ENCODE data around the gene RUSC1.

The RUSC1 gene

GRCh38 chr1:155379180-155379579, 58.5 kb downstream of the RUSC1 start:
- DNase-seq (ENCODE audit: low spot score): no peak
- H2BK15ac ChIP-seq (ENCODE audit: low read length): no peak overlapping the region
- H4K8ac ChIP-seq (ENCODE audit: low read depth, low read length): no peak overlapping the region
- no peak overlapping the region for H3K4me2 ChIP-seq (ENCODE audit: insufficient read depth, low read length, poor library complexity, severe bottlenecking)
- no peak overlapping the region for H3K14ac ChIP-seq (ENCODE audit: low read length)
- H3K27me3 ChIP-seq (ENCODE audit: control insufficient read depth in 3 of 3, insufficient read depth in 3 of 3, low read depth in 1 of 3, low read length in 3 of 3): no peaks in the 10 kb centered on the region
- H3K18ac ChIP-seq (ENCODE audit: low read length): no peak overlapping the region
- no peaks in the 10 kb centered on the region for H3K79me1 ChIP-seq (ENCODE audit: low read depth, low read length)
- no peak overlapping the region for H3K9ac ChIP-seq (ENCODE audit: low read depth, low read length, poor library complexity)
- H3K4me1 ChIP-seq (ENCODE audit: control insufficient read depth in 2 of 2, insufficient read depth in 1 of 2, low read depth in 1 of 2, low read length in 2 of 2): no peaks in the 10 kb centered on the region
- no peak overlapping the region for H3K4me3 ChIP-seq (ENCODE audit: low read length in 2 of 2)
- H2AK5ac ChIP-seq (ENCODE audit: low read depth, low read length): no peak overlapping the region
- H4K91ac ChIP-seq (ENCODE audit: low read depth, low read length, poor library complexity): no peak overlapping the region
- H3K23ac ChIP-seq (ENCODE audit: low read depth, low read length, poor library complexity): no peak overlapping the region
- no peak overlapping the region for H3K4ac ChIP-seq (ENCODE audit: low read length)
- no CpG with 5 or more reads among the region's 3 CpGs for WGBS, 2 donors (ENCODE audit: extremely low coverage in 2 of 2, insufficient read length in 2 of 2, insufficient replicate concordance in 1 of 2)
- H2BK120ac ChIP-seq (ENCODE audit: low read depth, low read length): no peak overlapping the region
- no peak overlapping the region for H2BK5ac ChIP-seq (ENCODE audit: low read length)
- no peak overlapping the region for H2BK12ac ChIP-seq (ENCODE audit: low read length)
- H3K27ac ChIP-seq (replicated peaks; ENCODE audit: low read length): no peak overlapping the region
- H3K9me3 ChIP-seq (replicated peaks in 1 of 2; ENCODE audit: control insufficient read depth in 2 of 2, insufficient read depth in 1 of 2, low read depth in 1 of 2, low read length in 2 of 2): no peaks in the 10 kb centered on the region
- no peak overlapping the region for H2AFZ ChIP-seq (ENCODE audit: low read length)
- peaks cover 3 to 73% of the 10 kb centered on the region in 2 donors for H3K36me3 ChIP-seq (replicated peaks in 1 of 2; ENCODE audit: control insufficient read depth in 2 of 2, insufficient read depth in 2 of 2, low read length in 2 of 2)

GRCh38 chr1:155379631-155380090, 59.0 kb downstream of the RUSC1 start:
- no peak overlapping the region for H3K27ac ChIP-seq (replicated peaks; ENCODE audit: low read length)
- no peak overlapping the region for H3K4me2 ChIP-seq (ENCODE audit: insufficient read depth, low read length, poor library complexity, severe bottlenecking)
- no peak overlapping the region for H2BK5ac ChIP-seq (ENCODE audit: low read length)
- peaks cover 3 to 70% of the 10 kb centered on the region in 2 donors for H3K36me3 ChIP-seq (replicated peaks in 1 of 2; ENCODE audit: control insufficient read depth in 2 of 2, insufficient read depth in 2 of 2, low read length in 2 of 2)
- no peak overlapping the region for H2AK5ac ChIP-seq (ENCODE audit: low read depth, low read length)
- H3K14ac ChIP-seq (ENCODE audit: low read length): no peak overlapping the region
- H3K4ac ChIP-seq (ENCODE audit: low read length): no peak overlapping the region
- H4K8ac ChIP-seq (ENCODE audit: low read depth, low read length): no peak overlapping the region
- H4K91ac ChIP-seq (ENCODE audit: low read depth, low read length, poor library complexity): no peak overlapping the region
- H3K4me1 ChIP-seq (ENCODE audit: control insufficient read depth in 2 of 2, insufficient read depth in 1 of 2, low read depth in 1 of 2, low read length in 2 of 2): no peaks in the 10 kb centered on the region
- no peak overlapping the region for H2AFZ ChIP-seq (ENCODE audit: low read length)
- no peak overlapping the region for H2BK15ac ChIP-seq (ENCODE audit: low read length)
- no peak for DNase-seq (ENCODE audit: low spot score)
- no peak overlapping the region for H3K9ac ChIP-seq (ENCODE audit: low read depth, low read length, poor library complexity)
- no peak overlapping the region for H3K18ac ChIP-seq (ENCODE audit: low read length)
- no peaks in the 10 kb centered on the region for H3K27me3 ChIP-seq (ENCODE audit: control insufficient read depth in 3 of 3, insufficient read depth in 3 of 3, low read depth in 1 of 3, low read length in 3 of 3)
- H2BK120ac ChIP-seq (ENCODE audit: low read depth, low read length): no peak overlapping the region
- no peak overlapping the region for H3K23ac ChIP-seq (ENCODE audit: low read depth, low read length, poor library complexity)
- H3K4me3 ChIP-seq (ENCODE audit: low read length in 2 of 2): no peak overlapping the region
- no peaks in the 10 kb centered on the region for H3K9me3 ChIP-seq (replicated peaks in 1 of 2; ENCODE audit: control insufficient read depth in 2 of 2, insufficient read depth in 1 of 2, low read depth in 1 of 2, low read length in 2 of 2)
- no peak overlapping the region for H2BK12ac ChIP-seq (ENCODE audit: low read length)
- H3K79me1 ChIP-seq (ENCODE audit: low read depth, low read length): no peaks in the 10 kb centered on the region

Small RNA genes lying within 50 kb of the gene (small RNA-seq; reads per million reads assigned to genes)
- 2.8 reads per million for gene RNU6-106P (ENCODE audit: insufficient read depth)

Measured in neuronal stem cell (in vitro differentiated cells).